ENCODE measurements around the gene TMEM219. TPM values are rescaled to one million over a fixed set of nuclear protein-coding genes. Genes with fewer than 3 reads are reported as not detected.

TMEM219 gene
- total RNA-seq, 1 donor from 2014 or later, result 119 TPM

DNA sequence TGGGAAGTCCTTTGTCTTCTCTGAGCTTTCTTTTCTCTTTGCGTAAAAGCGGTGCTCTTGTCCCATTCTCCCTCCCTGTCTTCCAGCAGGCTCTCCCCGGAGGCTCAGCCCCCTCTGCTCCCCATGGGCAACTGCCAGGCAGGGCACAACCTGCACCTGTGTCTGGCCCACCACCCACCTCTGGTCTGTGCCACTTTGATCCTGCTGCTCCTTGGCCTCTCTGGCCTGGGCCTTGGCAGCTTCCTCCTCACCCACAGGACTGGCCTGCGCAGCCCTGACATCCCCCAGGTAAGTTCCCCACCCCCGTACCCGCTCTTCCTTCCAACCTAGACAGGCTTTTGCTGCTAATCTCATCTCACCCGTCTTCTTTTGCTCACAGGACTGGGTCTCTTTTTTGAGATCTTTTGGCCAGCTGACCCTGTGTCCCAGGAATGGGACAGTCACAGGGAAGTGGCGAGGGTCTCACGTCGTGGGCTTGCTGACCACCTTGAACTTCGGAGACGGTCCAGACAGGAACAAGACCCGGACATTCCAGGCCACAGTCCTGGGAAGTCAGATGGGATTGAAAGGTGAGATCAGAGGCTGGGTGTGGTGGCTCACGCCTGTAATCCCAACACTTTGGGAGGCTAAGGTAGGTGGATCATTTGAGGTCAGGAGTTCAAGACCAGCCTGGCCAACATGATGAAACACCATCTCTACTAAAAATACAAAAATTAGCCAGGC lies 1.3 kb downstream of the TMEM219 start:
- peak overlapping the region; percentile 85 for H3K4me3 Mint-ChIP-seq (ENCODE audit: unreplicated experiment)
- no peak for DNase-seq (ENCODE audit: extremely low spot score, unreplicated experiment)
- H3K27me3 Mint-ChIP-seq (ENCODE audit: unreplicated experiment), result no peaks in the 10 kb centered on the region

DNA sequence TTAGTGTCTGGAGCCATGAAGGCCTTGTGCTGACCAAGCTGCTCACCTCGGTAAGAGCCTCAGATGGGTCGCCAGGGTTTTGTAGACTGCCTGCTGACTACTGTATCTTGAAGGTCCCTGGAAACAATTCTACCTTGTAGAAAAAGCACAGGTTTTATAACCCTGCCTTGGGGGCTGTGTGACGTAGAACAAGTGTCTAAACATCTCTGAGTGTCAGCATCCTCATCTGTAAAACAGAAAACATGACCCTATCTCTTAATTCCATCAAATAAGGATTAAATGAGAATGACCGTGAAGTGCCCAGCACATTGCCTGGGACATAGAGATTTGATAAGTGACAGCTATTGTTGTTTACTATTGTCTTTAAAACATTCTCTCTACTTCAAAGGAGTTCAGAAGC lies 6.3 kb downstream of the TMEM219 start:
- TF ChIP-seq, protein P1, sequence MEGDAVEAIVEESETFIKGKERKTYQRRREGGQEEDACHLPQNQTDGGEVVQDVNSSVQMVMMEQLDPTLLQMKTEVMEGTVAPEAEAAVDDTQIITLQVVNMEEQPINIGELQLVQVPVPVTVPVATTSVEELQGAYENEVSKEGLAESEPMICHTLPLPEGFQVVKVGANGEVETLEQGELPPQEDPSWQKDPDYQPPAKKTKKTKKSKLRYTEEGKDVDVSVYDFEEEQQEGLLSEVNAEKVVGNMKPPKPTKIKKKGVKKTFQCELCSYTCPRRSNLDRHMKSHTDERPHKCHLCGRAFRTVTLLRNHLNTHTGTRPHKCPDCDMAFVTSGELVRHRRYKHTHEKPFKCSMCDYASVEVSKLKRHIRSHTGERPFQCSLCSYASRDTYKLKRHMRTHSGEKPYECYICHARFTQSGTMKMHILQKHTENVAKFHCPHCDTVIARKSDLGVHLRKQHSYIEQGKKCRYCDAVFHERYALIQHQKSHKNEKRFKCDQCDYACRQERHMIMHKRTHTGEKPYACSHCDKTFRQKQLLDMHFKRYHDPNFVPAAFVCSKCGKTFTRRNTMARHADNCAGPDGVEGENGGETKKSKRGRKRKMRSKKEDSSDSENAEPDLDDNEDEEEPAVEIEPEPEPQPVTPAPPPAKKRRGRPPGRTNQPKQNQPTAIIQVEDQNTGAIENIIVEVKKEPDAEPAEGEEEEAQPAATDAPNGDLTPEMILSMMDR (IDR thresholded peaks at IDR 0.05), result no peak
- no peak overlapping the region for H3K4me3 Mint-ChIP-seq (ENCODE audit: unreplicated experiment)
- H3K36me3 Mint-ChIP-seq (ENCODE audit: unreplicated experiment), result peaks cover 21% of the 10 kb centered on the region
- H3K9me3 Mint-ChIP-seq (ENCODE audit: unreplicated experiment), result no peaks in the 10 kb centered on the region
- H3K4me1 Mint-ChIP-seq (ENCODE audit: unreplicated experiment), result peaks cover 6% of the 10 kb centered on the region
- H3K27me3 Mint-ChIP-seq (ENCODE audit: unreplicated experiment), result no peaks in the 10 kb centered on the region
- no peak overlapping the region for H3K27ac Mint-ChIP-seq (ENCODE audit: unreplicated experiment)
- no peak for DNase-seq (ENCODE audit: extremely low spot score, unreplicated experiment)

More for the DNA sequence above, 1.3 kb downstream of the TMEM219 start:
- Mint-ChIP-seq H3K9me3 (ENCODE audit: unreplicated experiment) (no peaks in the 10 kb centered on the region), H3K36me3 (ENCODE audit: unreplicated experiment) (peaks cover 4% of the 10 kb centered on the region), H3K4me1 (ENCODE audit: unreplicated experiment) (peaks cover 19% of the 10 kb centered on the region), H3K27ac (ENCODE audit: unreplicated experiment) (peak overlapping the region; percentile 93)
- TF ChIP-seq, protein P1 (IDR thresholded peaks at IDR 0.05), result no peak

DNA sequence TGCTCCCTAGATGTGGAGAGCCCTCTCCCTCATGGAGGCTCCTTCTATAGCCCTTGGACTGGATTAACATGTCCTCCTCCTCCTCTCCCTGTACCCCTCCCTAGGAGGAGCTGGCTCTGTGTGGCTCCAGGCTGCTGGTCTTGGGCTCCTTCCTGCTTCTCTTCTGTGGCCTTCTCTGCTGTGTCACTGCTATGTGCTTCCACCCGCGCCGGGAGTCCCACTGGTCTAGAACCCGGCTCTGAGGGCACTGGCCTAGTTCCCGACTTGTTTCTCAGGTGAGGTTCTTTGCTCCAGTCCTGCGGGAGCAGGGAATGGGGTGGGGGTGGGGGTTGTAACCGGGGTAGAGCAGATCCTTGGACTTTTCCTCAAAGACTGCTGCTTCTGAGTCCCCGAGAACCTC lies 9.4 kb downstream of the TMEM219 start:
- TF ChIP-seq, protein P1 (IDR thresholded peaks at IDR 0.05), result no peak
- Mint-ChIP-seq H3K9me3 (ENCODE audit: unreplicated experiment) (no peaks in the 10 kb centered on the region), H3K4me1 (ENCODE audit: unreplicated experiment) (peaks cover 22% of the 10 kb centered on the region), H3K4me3 (ENCODE audit: unreplicated experiment) (no peak overlapping the region), H3K27ac (ENCODE audit: unreplicated experiment) (no peak overlapping the region), H3K27me3 (ENCODE audit: unreplicated experiment) (no peaks in the 10 kb centered on the region), H3K36me3 (ENCODE audit: unreplicated experiment) (peaks cover 21% of the 10 kb centered on the region)
- DNase-seq (ENCODE audit: extremely low spot score, unreplicated experiment), result no peak

DNA sequence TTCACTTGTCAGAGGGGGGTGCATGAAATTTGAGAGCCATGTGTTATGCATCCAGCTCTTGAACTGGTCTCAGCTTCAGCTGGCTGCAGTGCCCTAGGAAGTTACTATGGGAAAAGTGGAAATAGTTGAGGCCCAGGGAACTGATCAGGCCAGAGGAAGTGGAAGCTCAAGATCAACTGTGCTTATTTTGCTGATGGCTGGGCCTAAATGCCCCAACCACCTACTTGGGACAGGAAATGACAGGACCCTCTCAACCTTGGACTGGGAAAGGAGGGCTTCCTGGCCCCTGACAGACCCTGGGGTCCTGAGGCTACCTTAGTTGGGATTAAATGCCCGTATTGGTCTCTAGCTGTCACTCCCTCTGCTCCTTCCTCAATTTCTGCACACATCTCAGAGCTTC lies 10.6 kb downstream of the TMEM219 start:
- peaks cover 21% of the 10 kb centered on the region for H3K36me3 Mint-ChIP-seq (ENCODE audit: unreplicated experiment)
- H3K27me3 Mint-ChIP-seq (ENCODE audit: unreplicated experiment), result no peaks in the 10 kb centered on the region
- TF ChIP-seq, protein P1 (IDR thresholded peaks at IDR 0.05), result no peak
- peaks cover 30% of the 10 kb centered on the region for H3K4me1 Mint-ChIP-seq (ENCODE audit: unreplicated experiment)
- no peak for DNase-seq (ENCODE audit: extremely low spot score, unreplicated experiment)
- H3K4me3 Mint-ChIP-seq (ENCODE audit: unreplicated experiment), result no peak overlapping the region
- H3K27ac Mint-ChIP-seq (ENCODE audit: unreplicated experiment), result no peak overlapping the region
- H3K9me3 Mint-ChIP-seq (ENCODE audit: unreplicated experiment), result no peaks in the 10 kb centered on the region

DNA sequence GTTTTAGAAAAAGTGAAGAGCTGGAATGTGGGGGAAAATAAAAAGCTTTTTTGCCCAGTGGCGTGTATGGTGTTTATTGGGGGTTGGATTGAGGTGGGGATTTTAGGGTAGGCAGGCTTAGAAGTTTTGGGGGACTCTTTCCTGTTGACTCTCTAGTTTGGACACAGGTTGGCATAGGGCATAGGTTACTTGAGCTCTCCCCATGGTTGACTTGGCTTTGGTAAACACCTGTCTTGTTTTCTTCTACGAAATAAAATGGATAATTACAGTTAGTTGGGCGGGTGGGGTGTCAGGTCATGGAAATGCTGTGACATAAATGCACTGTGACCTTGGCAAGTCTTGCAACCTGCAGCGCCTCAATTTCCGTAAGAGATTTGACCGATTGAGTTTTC lies 11.1 kb downstream of the TMEM219 start:
- Mint-ChIP-seq H3K27ac (ENCODE audit: unreplicated experiment) (peak overlapping the region; percentile 60), H3K27me3 (ENCODE audit: unreplicated experiment) (no peaks in the 10 kb centered on the region), H3K36me3 (ENCODE audit: unreplicated experiment) (peaks cover 21% of the 10 kb centered on the region), H3K9me3 (ENCODE audit: unreplicated experiment) (no peaks in the 10 kb centered on the region), H3K4me1 (ENCODE audit: unreplicated experiment) (peaks cover 30% of the 10 kb centered on the region), H3K4me3 (ENCODE audit: unreplicated experiment) (peak overlapping the region; percentile 3)
- DNase-seq (ENCODE audit: extremely low spot score, unreplicated experiment), result no peak
- TF ChIP-seq, protein P1 (IDR thresholded peaks at IDR 0.05), result no peak

Data from osteocyte (in vitro differentiated cells).